D721Med (cell line): ENCODE measurements around the gene FAAP100.

ENCODE experiments used
- DNase-seq: peaks from one replicate; pipeline ENCODE4 v3.0.0; 2011; ENCODE audit warnings: low spot score; ENCODE audit not compliant: insufficient read length
- FAIRE-seq: peaks from 2 replicates; lab custom pipeline; 2011; peaks lifted over from hg19 to GRCh38; lab: Jason Lieb, UNC
- TF ChIP-seq, protein P1 (sequence below): IDR thresholded peaks from 2 replicates; pipeline ENCODE4 v1.5.1; 2012; ENCODE audit warnings: mild to moderate bottlenecking, control low read depth; ENCODE audit not compliant: insufficient read depth; ENCODE audit errors: missing control alignments

FAAP100 gene

GRCh38 chr17:81552244-81553017, at the start of gene FAAP100:
FAAP100 (minus strand) TSS chr17:81552353; CDS start chr17:81552330, 23 bp downstream.
- DNase-seq: peak; percentile 96
- no peak for FAIRE-seq
- TF ChIP-seq, protein P1, sequence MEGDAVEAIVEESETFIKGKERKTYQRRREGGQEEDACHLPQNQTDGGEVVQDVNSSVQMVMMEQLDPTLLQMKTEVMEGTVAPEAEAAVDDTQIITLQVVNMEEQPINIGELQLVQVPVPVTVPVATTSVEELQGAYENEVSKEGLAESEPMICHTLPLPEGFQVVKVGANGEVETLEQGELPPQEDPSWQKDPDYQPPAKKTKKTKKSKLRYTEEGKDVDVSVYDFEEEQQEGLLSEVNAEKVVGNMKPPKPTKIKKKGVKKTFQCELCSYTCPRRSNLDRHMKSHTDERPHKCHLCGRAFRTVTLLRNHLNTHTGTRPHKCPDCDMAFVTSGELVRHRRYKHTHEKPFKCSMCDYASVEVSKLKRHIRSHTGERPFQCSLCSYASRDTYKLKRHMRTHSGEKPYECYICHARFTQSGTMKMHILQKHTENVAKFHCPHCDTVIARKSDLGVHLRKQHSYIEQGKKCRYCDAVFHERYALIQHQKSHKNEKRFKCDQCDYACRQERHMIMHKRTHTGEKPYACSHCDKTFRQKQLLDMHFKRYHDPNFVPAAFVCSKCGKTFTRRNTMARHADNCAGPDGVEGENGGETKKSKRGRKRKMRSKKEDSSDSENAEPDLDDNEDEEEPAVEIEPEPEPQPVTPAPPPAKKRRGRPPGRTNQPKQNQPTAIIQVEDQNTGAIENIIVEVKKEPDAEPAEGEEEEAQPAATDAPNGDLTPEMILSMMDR: no peak

DNA sequence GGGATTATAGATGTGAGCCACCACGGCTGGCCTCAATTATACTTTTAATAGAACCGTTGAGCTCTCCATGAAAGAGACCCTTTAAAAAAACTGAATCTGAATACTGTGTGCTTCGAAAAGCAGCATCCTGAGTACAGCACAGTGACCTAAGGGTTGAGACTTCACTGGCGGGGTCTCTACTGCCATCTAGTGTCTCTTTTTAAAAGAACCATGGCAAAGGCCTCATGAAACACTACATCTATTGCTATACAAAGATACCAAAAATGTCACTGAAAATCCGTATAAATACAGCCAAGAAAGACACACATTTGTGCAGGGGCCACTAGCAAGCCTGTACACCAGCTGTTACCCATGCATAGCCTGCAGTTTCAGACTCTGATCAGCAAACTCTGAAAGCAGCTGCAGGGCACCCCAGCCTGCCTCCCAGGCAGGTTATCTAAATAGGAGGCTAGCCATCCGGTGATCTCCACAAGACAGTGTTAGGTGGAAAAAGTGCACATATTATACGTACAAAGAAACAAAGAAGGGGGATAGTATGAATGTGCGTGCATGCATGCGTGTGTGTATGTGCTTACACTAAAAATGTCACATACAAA, 49.5 kb upstream of the FAAP100 start:
- TF ChIP-seq, protein P1: peak; percentile 88
- FAIRE-seq (no peak), DNase-seq (peak; percentile 50)

DNA sequence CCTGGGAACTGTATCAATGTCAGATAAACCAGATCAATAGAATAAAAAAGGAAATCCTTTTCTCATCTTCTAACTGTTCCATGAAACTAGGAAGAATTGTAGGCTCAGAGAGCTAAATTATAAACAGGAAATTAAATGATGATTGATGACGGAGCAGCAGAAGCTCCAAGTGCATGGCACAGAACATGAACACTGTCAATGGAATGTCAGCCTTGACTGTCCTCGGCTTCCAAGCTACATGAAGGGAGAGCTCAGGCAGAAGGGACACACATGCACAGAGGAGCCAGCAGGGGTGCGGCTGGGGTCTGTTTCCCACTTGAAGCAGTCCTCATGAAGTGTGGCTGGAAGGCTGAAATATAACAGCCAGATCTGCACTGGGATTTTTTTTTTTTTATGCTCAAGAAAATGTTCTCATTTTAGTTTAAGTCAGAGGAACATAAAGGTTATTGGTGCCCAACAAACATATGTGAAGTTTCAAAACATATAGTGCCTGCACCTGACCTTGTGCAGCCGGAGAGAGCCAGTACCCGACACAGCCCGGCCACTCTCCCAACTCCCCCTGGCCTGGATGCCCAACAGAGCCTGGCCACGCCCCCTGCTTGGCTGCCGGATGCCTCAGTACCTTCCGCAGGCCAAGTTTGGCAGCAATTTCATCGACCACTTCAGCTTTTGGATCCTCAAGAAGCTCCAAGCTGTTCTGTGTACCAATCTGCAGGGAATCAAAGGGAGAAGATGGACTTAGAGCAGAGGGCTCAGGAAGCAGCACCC, 47.8 kb upstream of the FAAP100 start:
- FAIRE-seq: no peak
- TF ChIP-seq, protein P1: no peak
- no peak for DNase-seq

DNA sequence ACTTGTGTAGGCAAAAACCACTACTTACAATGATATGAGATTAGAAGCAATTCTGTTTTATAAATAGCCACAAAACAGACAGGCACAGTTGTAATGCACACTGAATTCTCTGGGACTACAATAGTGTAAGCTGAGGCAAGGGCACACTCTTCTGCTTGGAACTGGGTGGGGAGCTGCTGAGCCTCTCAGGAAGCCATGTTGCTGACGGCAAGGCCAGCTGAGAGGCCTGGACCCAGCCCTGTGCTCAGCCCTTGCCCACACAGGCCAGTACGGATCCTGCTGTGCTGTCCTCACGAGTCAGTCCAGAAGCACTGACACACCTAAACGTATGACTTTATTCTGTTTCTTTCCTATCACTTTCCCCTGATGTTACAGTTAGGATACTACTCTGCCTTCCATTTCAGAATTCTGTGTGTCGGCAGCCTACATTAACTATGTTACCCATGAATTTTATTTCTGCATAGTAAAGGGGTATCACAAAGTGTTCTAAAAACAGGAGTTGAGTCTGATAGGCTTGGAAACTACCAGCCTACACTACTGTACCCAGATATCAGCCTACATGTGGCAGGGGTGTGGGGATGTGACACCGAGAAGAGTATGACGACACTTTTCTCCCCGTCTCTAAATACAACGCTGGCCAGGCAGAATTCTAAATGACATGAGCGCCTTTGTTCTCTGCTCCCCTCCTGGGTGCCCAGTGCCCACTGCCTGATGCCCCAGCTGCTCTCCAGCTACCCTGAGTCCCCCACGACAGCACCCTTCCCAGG, 41.1 kb upstream of the FAAP100 start:
- TF ChIP-seq, protein P1: no peak
- no peak for FAIRE-seq
- DNase-seq: no peak

GRCh38 chr17:81591971-81592370, 39.8 kb upstream of the FAAP100 start:
- FAIRE-seq: no peak
- no peak for DNase-seq
- TF ChIP-seq, protein P1: no peak

- TF ChIP-seq, protein P1: no peak
- no peak for FAIRE-seq
- DNase-seq: no peak
These were observed 38.0 kb upstream of the FAAP100 start for GRCh38 chr17:81590121-81590520.
